GM19395 (cell line): Measurements from ENCODE around the gene CDH23.
A peak's percentile ranks its signal among the peaks of the same experiment; 100 is the strongest.

Experiments
- ATAC-seq: cut with Tn5 transposase; IDR thresholded peaks from one replicate; pipeline ENCODE4 v1.9.1; 2021; ENCODE audit warnings: mild to moderate bottlenecking, moderate library complexity; ENCODE audit not compliant: unreplicated experiment

The CDH23 gene

DNA sequence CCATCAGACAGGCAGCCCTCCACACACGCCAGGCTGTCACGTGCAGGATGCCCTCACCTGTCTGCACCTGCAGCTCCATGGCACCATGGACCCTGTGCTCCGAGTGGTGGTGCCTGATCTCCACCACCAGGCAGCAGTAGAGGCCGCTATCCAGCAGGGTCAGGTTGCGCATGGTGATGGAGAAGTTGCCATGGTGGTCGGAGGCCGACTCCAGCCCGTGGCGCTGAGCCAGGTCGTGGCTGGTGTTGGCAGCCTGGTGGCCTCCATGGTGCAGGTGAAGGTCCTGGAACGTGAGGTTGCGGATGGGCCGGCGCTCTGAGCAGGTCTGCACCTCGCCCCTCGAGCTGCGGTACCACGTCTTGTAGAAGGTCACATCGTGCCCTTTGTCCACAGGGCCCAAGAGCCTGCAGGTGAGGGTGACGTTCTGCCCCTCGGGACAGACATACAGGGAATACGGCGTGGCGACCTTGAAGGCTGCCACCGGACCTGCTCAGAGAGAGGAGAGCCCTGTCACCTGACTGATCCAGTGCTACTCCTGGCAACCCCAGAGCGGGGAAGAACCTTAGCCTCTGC lies 364.9 kb downstream of the CDH23 start:
- no peak for ATAC-seq

DNA sequence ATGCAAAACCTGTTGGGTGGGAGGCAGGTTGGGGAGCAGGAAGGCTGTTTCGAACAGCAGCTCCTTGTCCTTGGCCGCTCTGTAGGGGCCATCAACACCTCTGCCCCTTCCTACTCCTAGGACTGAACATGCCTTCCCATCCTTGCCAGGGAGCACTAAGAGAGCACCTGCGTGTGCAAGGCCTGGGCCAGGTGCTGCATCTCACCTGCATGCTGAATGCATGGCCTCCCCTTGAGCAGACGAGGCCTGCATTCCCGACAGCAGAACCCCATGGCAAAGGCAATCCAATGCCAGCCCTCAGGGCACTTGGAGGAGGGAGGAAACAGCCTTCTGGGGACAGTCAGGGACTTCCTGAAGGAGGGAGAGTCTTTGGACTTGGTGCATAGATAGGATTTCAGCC lies 365.6 kb downstream of the CDH23 start:
- ATAC-seq, result no peak

DNA sequence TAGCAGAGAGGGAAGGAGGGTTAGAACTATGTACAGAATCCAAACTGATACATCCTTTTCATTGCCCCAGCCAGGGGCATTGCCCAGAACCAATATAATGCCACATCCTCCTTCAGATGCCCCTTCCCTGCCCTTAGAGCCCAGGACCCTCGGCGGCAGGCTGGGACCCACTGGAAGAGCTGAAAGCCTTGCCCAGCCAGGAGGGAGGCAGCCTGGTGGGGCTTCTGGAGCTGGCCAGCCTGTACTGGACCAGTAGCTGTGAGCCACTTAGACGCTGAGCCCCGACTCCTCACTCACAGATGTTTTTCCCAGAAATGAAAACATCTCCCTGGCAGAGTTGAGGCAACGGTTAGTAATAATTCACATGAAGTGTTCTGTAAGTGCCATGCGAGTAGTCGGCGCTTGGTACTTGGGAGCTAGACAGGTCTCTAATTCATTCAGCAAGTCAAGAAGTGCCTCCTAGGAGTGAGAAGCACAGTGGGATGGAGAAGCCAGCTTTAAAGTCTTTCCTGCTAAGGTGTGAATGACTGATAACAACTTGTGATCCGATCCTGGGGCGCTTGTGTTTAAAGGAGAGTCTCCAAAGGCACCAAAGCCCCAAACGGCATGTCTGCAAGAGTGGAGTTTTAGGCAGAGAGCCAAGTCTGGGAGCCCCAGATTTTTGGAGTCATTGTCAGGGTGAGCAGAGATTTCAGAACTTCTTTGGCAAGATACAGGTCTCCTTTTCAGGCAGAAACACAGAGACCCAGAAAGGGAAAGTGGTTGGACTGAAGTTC lies 366.8 kb downstream of the CDH23 start:
- ATAC-seq, result no peak

DNA sequence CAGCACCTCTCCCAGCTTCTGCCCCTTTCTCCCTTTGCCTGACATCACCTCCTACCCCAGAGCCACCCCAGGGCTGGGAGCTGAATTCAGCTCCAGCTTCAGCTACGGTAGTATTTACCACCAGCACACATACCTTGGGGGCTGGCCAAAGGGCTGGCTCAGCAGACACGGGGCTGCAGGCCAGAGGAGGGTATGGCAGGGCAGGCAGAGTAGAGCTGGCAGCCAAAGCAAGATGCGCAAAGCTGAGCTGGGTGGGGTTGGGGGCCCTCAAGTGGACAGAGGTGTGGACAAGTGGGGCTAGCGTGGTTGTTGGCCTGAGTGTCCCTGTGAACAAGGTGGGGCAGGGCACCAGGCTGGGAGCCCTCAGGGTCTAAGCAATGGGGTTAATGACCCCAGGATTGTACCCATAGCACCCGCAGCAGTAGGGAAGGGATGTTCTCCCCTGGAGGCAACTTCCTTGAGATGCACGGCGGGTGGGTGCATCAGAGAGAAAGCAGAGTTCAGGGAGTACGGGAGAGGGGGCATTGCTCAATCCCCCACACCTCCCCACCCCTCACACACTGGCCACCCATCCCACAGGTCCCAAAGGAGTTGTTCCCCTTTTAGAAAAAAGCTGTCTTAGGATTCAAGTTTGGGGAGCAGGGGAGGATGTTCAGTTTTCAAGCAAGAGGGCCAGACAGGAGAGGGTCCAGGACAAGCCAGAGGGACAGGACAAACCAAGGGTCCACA lies 368.6 kb downstream of the CDH23 start:
- no peak for ATAC-seq

DNA sequence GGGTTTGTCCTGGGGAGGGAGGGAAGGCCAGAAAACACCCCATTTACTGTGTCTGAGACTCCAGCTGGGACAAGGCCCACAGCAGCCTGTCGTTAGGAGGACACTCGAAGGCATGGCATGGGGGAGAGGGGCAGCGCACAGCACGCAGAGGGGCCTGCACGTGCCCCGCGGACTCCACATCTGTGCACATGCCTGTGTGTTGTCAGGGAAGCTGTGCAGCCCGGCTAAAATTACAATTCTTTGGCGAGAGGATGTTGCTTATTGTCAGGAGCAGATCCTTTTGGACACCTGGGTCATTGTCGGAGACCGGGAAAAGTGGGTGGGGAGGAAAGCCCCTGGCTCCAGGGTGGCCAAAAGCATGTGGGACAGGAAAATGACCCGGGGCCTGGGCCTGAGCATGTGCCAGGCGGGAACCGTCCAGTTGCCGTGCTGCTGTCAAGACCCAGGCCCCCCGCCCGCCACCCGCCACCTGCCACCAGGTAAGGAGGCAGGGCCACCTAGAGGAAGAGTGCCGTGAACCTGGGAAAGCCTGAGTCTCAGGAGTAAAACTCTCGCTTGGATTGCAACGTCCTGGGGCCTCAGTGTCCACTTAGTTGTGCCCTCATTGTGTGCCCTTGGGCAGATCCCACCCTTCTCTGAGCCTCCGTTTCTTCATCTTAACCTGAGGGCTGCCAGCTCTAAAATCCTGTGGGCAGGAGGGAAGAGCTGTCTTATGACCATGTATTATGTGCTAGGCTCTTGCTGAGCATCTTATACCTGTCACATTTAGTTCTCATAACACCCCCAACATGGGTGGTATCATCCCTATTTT lies 369.4 kb downstream of the CDH23 start:
- ATAC-seq, result no peak

DNA sequence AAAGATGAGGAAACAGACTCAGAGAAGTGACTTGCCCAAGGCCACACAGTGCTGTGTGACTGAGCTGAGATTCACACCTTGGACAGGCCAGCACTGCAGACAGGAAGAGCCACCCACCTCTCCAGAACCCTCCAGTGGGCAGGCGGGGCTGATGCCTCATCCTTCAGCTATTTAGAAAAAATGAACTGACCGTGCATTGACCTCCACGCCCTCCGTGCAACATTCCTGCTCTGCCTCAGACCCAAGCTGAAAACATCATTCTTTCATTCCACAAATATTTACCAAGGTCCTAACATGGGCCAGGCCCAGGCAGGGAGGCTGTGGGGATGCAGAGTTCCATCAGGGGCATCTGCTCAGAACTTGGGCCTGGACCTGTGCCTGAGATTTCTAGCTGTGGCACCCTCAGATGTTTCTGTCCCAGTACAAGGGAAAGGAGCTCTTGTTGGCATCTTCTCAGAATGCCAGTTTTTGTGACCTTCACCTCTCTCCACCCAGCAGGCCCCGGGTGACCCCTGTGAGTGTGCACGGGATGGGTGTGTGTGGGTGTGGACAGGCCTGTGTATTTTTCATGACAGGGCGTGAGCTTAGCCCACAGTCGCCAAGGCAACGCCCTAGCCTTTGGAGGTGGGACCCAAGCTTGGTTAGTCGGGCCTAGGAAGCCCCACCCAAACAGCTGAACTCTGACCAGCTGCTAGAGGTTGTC lies 370.1 kb downstream of the CDH23 start:
- no peak for ATAC-seq

DNA sequence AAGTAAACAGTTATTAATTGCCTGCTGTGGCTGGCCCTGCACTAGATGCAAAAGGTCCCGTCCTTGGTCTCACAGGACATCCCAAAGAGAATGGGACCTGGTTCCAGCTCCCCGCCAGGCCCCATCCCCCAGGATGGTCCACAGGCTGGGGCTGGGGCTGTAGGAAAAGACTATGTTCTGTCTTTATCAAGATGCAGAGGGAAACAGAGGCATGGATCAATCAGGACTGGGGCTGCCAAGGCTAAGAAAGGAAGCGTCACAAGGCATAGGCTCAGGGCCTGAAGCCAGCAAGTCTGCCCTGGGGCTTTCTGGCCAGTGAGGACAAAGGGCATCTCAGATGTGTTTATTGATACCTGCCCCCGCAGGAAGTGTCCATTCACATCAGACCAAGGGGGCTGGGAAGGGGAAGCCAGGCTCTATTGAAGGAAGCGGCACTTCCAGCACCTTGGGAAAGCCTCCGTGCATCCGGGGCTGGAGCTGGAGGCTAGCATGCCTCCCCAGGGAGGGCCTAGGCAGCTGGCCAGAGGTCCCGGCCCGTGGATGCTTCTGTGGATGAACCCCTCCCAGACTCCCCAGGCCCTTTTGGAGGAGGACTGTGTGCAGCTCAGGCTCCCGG lies 370.8 kb downstream of the CDH23 start:
- no peak for ATAC-seq

DNA sequence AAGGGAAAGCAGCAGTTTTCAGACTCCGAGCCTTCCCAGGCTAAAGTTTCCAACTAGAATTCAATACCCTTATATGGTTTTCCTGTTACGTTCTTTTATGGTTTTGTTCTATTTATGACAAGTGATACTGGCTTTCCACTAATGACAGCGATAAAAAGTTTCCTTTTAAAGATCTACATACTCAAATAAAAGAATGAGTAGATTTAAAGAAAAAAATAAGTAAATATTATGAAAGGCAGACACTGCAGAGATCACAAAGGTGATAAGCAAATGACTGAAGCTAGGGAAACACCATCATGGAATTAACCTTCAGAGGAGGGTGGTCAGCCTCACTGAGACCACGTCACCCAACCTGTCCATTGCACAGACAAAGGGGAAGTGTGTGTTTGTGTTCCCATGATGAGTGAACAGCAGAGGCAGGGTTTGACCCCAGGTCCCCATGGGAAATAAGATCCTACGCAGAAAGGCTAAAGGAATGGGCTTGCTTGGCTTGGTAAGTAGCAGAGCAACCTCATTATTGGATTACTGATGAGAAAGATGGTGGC lies 372.6 kb downstream of the CDH23 start:
- peak; percentile 28 for ATAC-seq

DNA sequence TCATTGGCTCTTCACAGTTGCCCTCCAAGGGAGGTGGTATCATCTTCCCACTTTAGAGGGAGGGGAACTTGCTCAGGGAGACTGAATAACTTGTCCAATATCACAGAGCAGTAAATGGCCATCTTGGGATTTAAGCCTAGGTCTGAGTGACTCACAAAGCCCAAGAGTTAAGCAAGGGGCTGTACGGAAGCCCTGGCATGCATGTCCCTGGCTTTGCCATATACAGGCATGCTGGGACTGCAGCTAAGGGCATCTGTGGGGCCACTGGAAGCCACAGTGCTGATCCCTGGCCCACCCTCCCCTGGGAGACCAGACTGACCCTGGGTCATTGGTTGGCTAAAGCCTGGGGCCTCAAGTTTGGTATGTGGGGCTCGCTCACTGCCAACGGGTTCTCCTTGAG lies 373.5 kb downstream of the CDH23 start:
- ATAC-seq, result no peak

DNA sequence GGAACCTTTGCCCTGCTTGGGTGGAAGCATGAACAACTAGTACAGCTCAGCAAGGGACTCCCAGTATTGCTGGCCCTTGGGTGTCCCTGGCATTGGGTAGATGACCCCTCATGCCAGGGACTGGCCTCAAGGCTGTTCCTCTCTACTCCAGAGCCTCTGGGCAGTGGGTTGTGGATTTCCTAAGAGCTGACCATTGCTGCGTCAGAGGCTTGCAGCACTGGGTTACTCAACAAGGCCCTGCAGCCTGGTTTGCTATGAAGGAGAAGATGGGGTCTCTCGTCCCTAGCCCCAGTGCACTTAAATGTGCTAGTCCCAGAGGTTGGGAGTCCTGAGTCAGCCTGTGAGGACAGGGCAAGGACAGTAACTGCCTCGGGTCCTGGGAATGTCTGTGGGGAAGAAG lies 374.1 kb downstream of the CDH23 start:
- no peak for ATAC-seq

DNA sequence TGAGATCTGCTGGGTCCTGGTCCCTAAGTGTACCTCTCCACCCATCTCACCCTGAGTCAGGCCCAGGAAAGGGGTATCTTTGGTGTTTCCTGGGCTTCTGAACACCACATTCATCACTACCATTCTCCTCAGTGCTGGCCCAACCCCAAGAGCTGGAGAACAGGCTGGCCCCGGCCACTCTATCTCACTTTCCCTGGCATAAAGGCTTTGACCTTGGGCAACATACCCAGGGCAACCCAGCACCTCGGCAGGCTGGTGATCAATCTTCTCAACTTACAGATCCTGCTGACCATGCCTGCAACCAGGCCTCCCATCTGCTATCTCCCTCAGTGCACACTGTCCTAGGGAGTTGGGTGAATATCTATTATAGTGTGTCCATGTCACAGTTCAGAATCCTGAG lies 374.5 kb downstream of the CDH23 start:
- ATAC-seq, result no peak

DNA sequence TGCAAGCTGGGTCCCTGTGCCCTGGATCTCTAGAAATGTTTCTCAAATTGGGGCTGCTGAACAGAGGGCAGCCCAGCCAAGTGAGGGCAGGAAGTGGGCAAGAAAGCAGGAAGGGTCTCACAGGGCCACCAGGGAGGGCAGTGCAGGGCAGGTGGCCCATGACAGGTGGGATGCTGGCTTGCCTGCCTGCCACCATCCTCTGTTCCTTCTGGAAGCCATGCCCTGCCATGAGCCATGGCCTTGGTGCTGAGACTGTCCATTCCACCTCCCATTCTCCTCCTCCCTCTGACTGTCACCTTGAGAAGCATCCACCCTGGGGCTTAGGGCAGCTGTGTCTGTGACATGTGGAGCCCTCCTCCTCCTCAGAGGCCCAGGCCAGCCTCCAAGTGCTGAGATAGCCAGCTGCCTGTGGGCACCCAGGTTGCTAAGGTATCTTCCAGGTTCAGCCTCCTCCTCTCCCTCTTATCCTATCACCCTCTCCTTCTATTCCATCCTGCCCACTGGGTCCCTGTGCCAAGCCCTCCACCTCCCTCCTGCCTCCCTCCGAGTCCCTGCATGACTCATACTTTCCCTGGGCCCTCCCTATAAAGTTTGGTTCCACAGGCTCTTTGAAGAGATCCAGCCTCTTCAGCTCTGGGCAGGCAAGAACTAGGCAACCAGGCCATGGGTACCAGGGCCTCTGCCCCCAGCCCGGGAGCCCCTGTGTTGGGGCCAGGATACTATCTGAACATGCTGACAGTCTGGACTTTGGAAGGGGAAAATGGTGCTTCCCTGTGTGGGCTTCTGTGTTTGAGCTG lies 375.3 kb downstream of the CDH23 start:
- no peak for ATAC-seq

DNA sequence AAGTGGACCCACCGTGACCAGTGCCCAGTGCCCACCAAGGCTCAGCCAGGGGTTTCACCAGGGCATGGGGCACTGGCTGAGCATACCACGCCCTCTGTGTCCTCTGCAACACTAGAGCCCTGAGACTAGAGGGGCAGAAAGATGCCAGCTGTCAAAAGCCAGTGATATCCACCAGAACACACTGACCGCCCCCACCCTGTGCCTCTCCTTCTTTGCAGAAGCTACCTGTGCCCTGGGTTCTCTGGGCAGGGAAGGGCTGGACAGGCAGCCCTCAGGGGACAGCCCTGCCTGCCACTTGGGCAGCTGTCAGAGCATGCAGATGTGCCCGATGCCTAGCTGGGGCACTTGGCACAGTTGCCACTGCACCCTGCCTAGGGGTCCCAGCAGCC lies 376.1 kb downstream of the CDH23 start:
- no peak for ATAC-seq

DNA sequence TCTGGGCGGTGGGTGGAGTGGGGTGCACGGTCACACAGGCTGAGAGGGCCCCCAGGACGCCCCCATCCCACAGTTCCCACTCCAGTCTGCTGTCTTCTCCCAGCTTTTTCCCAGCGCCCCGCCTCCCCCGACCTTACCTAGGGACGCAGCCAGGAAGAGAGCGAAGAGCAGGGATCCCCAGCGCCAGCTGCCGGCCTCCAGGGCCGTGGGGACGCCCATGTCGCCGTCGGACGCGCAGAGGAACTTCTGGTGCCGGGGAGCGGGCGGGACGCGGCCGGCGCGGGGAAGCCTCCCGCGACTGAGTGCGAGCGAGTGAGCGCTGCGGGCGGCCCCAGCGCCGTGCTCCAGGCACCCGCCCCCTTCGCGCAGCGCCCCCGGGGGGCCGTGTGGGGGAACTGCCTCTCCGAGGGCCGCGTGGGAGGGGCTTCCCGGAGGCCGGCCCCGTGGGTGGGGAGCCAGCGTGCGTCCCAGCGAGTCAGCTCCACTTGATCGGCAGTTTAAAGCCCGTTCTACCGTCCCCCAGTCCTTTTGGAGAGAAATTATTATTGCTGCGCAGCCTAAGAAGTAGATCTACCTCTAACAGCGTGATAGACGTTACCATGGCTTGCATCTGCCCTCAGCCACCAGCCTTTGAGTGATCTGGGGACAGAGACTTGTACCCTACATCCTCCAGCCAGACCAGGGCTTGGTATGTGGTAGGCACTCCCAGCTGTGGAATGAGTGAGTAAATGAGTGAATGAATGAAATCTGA lies 376.7 kb downstream of the CDH23 start, which contains the start of gene VSIR:
TSS of gene VSIR (minus strand) at position 300 of the 751 bp plus-strand sequence. CDS start at position 219, 81 bp downstream.
- ATAC-seq, result peak; percentile 47

DNA sequence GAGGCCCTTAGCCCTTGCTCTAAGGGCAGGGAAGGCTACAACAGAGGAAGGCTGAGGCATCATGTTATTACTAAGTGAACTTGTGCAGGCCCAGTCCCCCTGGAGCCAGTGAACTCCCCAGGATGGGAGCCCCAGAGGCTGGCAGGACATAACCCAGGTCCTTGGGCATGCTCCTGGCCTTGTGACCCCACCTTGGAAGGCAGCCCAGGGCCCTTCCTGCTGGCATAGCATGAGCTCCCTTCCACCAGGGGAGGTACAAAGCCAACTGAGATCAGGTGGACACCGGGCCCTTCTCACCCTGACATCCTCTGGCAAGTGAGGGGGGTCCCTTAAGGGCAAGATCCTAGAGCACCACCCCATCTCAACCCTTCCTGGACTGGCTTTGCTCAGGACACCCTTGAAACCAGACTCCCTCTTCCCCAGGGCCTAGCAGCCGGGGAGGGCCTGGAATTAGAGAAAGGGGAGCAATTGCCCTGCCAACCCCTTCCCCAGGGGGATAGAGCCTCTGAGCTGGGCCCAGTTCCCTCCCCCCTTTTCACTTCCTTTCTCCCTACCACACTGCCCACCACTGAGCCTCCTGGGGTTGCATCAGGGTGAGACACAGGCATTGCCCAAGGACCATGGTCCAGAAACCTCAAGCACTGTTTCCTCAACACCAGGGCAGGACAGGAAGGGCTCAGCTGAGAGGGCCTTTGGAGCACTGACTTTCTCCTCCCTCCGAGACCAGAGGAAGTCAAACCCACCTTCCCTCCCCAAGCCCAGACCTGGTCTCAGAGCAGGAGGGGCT lies 378.4 kb downstream of the CDH23 start:
- ATAC-seq, result no peak

DNA sequence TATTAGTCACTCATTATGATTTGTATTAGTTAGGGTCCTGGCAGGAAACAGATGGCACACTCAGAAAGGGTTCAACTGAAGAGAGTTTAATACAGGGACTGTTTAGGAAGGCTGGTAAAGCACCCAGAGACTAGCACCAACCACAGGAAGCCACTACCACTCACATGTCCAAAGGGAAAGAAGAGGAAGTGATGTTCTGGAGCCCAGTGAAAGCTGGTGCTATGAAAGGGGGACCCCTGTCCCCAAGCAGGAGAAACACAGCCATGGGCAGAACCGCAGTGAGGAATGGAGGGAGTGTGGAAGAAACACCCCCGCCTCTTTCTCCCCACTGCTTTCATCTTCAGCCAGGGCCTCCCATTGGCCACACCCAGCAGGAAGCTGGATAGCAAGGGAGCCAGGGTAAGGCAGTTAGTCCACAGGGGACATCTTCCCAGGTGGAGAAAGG lies 379.8 kb downstream of the CDH23 start:
- ATAC-seq, result no peak

DNA sequence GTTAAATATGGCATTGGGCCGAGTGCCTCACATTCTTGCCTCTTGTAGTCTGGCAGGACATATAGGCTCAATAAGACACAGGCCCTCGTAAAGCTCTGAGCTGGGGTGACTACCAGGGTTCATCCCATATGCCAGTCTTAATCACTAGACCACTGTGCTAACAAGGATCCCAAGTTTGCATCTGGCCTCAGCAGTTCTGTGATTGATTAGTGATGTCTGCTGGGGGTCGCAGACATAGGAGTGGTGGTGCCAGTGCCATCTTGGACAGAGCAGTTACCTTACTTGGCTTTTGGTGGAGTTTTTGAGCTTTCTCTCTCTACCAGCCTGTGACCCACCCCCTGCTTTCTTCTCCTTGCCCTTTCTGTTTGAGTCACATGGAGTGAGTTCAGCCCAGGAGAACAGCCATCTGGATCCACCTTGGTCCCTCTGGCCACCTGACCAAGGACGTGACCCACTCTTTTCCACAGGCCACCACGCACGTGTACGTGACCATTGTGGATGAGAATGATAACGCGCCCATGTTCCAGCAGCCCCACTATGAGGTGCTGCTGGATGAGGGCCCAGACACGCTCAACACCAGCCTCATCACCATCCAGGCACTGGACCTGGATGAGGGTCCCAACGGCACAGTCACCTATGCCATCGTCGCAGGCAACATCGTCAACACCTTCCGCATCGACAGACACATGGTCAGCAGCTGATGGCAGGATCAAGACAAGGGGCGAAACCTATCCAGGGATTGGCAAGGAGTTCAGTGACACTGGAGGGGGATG lies 380.7 kb downstream of the CDH23 start:
- ATAC-seq, result no peak
